SU-DHL-6 (cell line): ENCODE data around the gene KCTD10.

ENCODE experiments used
- H2AFZ ChIP-seq: fragments of 200-600 bp; sonication (generic); 2 replicates; pipeline ENCODE4 v1.6.1; 2014; ENCODE audit warnings: low read depth, mild to moderate bottlenecking, moderate library complexity, mixed read lengths, antibody characterized with exemption, low read length; ENCODE audit not compliant: severe bottlenecking
- H3F3A ChIP-seq: fragments of 200-600 bp; shearing (Covaris generic); 2 replicates; pipeline ENCODE4 v1.6.0; 2016; ENCODE audit warnings: antibody characterized with exemption, mild to moderate bottlenecking; ENCODE audit not compliant: insufficient read depth
- H3K27ac ChIP-seq: fragments of 200-600 bp; sonication (generic); 2 replicates; pipeline ENCODE4 v1.5.1; 2016; ENCODE audit warnings: low read depth, mild to moderate bottlenecking, low read length, moderate library complexity, mixed read lengths
- H3K27me3 ChIP-seq: fragments of 200-600 bp; sonication (generic), shearing (Covaris generic); 2 replicates; pipeline ENCODE4 v1.6.0; 2014; ENCODE audit warnings: mild to moderate bottlenecking, low read length
- H3K36me3 ChIP-seq: fragments of 200-600 bp; sonication (generic); 2 replicates; pipeline ENCODE4 v1.6.1; 2014; ENCODE audit warnings: mild to moderate bottlenecking, low read length, mixed read lengths
- H3K4me2 ChIP-seq: fragments of 300-600, 200-600 bp; shearing (Covaris generic), sonication (generic); 2 replicates; pipeline ENCODE4 v1.6.0; 2014; ENCODE audit warnings: low read length, low read depth, mild to moderate bottlenecking; ENCODE audit not compliant: poor library complexity, severe bottlenecking
- H3K4me3 ChIP-seq: fragments of 200-600 bp; sonication (generic); 2 replicates; pipeline ENCODE4 v1.5.1; 2014; ENCODE audit warnings: antibody characterized with exemption, low read length, mild to moderate bottlenecking, mixed read lengths; ENCODE audit not compliant: insufficient read depth, poor library complexity, severe bottlenecking
- H3K79me2 ChIP-seq: fragments of 200-600 bp; sonication (generic); 2 replicates; pipeline ENCODE4 v1.6.1; 2014; ENCODE audit warnings: mild to moderate bottlenecking, low read length, moderate library complexity; ENCODE audit not compliant: insufficient read depth
- H3K9ac ChIP-seq: fragments of 200-600 bp; sonication (generic); 2 replicates; pipeline ENCODE4 v1.7.0; 2014; ENCODE audit warnings: mild to moderate bottlenecking, low read length
- H3K9me2 ChIP-seq: fragments of 200-600 bp; sonication (generic); replicated peaks from 2 replicates; pipeline ENCODE4 v1.6.1; 2014; ENCODE audit warnings: low read length; ENCODE audit not compliant: insufficient read depth
- H3K9me3 ChIP-seq: fragments of 200-600 bp; sonication (generic); 2 replicates; pipeline ENCODE4 v1.6.1; 2014; ENCODE audit warnings: low read length, mixed read lengths; ENCODE audit not compliant: insufficient read depth
- H4K20me1 ChIP-seq: fragments of 200-600 bp; sonication (generic); 2 replicates; pipeline ENCODE4 v1.6.1; 2014; ENCODE audit warnings: low read depth, mild to moderate bottlenecking, antibody characterized with exemption, low read length, moderate library complexity, mixed read lengths
- CTCF ChIP-seq: fragments of 200-600 bp; sonication (generic); IDR thresholded peaks from one replicate; pipeline ENCODE4 v1.5.1; 2017; ENCODE audit warnings: antibody characterized with exemption, mild to moderate bottlenecking, low read length, moderate library complexity; ENCODE audit not compliant: insufficient read depth, poor library complexity, severe bottlenecking
- EZH2phosphoT487 ChIP-seq: fragments of 200-600 bp; sonication (generic), shearing (Covaris generic); conservative IDR thresholded peaks from 2 replicates; pipeline ENCODE4 v1.6.1; 2018; ENCODE audit warnings: mild to moderate bottlenecking, antibody characterized with exemption, low read length, moderate library complexity, mixed read lengths

The KCTD10 gene

GRCh38 chr12:109488051-109488665 is 11.1 kb upstream of the KCTD10 start:
- no peak overlapping the region for H3K4me3 ChIP-seq
- no peaks in the 10 kb centered on the region for H3K9me3 ChIP-seq
- no peak overlapping the region for H3K27ac ChIP-seq
- H2AFZ ChIP-seq = no peak overlapping the region
- no peaks in the 10 kb centered on the region for H3K9me2 ChIP-seq
- H3K4me2 ChIP-seq = no peak overlapping the region
- no peak for TF ChIP-seq CTCF
- TF ChIP-seq EZH2phosphoT487 = no peak
- H3K27me3 ChIP-seq = no peaks in the 10 kb centered on the region
- no peak overlapping the region for H3K9ac ChIP-seq
- H4K20me1 ChIP-seq = no peaks in the 10 kb centered on the region
- H3K79me2 ChIP-seq = no peaks in the 10 kb centered on the region
- H3F3A ChIP-seq = no peaks in the 10 kb centered on the region
- H3K36me3 ChIP-seq = no peaks in the 10 kb centered on the region

GRCh38 chr12:109487181-109488050 is 10.3 kb upstream of the KCTD10 start:
- Histone ChIP-seq H3K9me2 (no peaks in the 10 kb centered on the region), H4K20me1 (no peaks in the 10 kb centered on the region), H3K79me2 (no peaks in the 10 kb centered on the region), H3K27me3 (no peaks in the 10 kb centered on the region), H2AFZ (no peak overlapping the region), H3K4me2 (no peak overlapping the region), H3K9ac (no peak overlapping the region), H3K4me3 (no peak overlapping the region), H3K9me3 (no peaks in the 10 kb centered on the region), H3K36me3 (no peaks in the 10 kb centered on the region), H3K27ac (no peak overlapping the region), H3F3A (no peaks in the 10 kb centered on the region)
- no peak for TF ChIP-seq EZH2phosphoT487
- TF ChIP-seq CTCF = no peak

- no peaks in the 10 kb centered on the region for H3K36me3 ChIP-seq
- H3K9ac ChIP-seq = no peak overlapping the region
- H3K27ac ChIP-seq = no peak overlapping the region
- H4K20me1 ChIP-seq = no peaks in the 10 kb centered on the region
- TF ChIP-seq CTCF (no peak), EZH2phosphoT487 (no peak)
- H3K4me3 ChIP-seq = no peak overlapping the region
- no peak overlapping the region for H2AFZ ChIP-seq
- H3K9me3 ChIP-seq = no peaks in the 10 kb centered on the region
- H3K79me2 ChIP-seq = no peaks in the 10 kb centered on the region
- no peaks in the 10 kb centered on the region for H3K9me2 ChIP-seq
- H3K27me3 ChIP-seq = no peaks in the 10 kb centered on the region
- H3F3A ChIP-seq = no peaks in the 10 kb centered on the region
- no peak overlapping the region for H3K4me2 ChIP-seq
Observed at GRCh38 chr12:109485201-109485600, 8.1 kb upstream of the KCTD10 start.
